Neural cell (in vitro differentiated cells): ENCODE measurements around the gene COG6. TPM values are rescaled to one million over a fixed set of nuclear protein-coding genes. Genes with fewer than 3 reads are reported as not detected.

Source experiments
- H2AFZ ChIP-seq: fragments of 200-600, 300-800 bp; sonication (generic), shearing (Covaris generic); 2 replicates; pipeline ENCODE4 v1.6.0; 2014; ENCODE audit warnings: low read depth, mild to moderate bottlenecking, antibody characterized with exemption, low read length, moderate library complexity
- H3F3A ChIP-seq: fragments of 200-600 bp; shearing (Covaris generic); 2 replicates; pipeline ENCODE4 v1.6.1; 2016; ENCODE audit warnings: mild to moderate bottlenecking, moderate library complexity, mixed read lengths, antibody characterized with exemption, low read length; ENCODE audit not compliant: insufficient read depth, poor library complexity, severe bottlenecking
- H3K27ac ChIP-seq: fragments of 200-600, 300-800 bp; sonication (generic), shearing (Covaris generic); 2 replicates; pipeline ENCODE4 v1.5.1; 2014; ENCODE audit warnings: mild to moderate bottlenecking, low read length, moderate library complexity
- H3K27me3 ChIP-seq: fragments of 300-800, 200-600 bp; sonication (generic), shearing (Covaris generic); 2 replicates; pipeline ENCODE4 v1.6.0; 2014; ENCODE audit warnings: mild to moderate bottlenecking, low read depth, low read length, moderate library complexity; ENCODE audit not compliant: insufficient read depth
- H3K36me3 ChIP-seq: fragments of 300-800, 200-600 bp; sonication (generic), shearing (Covaris generic); 2 replicates; pipeline ENCODE4 v1.5.1; 2014; ENCODE audit warnings: mild to moderate bottlenecking, antibody characterized with exemption, low read length, moderate library complexity; ENCODE audit not compliant: insufficient read depth
- H3K4me2 ChIP-seq: fragments of 300-800, 200-600 bp; sonication (generic), shearing (Covaris generic); 2 replicates; pipeline ENCODE4 v1.6.0; 2014; ENCODE audit warnings: mild to moderate bottlenecking, low read length
- H3K4me3 ChIP-seq: fragments of 300-800, 200-600 bp; sonication (generic), shearing (Covaris generic); 2 replicates; pipeline ENCODE4 v1.5.1; 2014; ENCODE audit warnings: mild to moderate bottlenecking, low read length, moderate library complexity
- H3K79me2 ChIP-seq: fragments of 200-600 bp; shearing (Covaris generic); replicated peaks from 2 replicates; pipeline ENCODE4 v1.6.0; 2014; ENCODE audit warnings: mild to moderate bottlenecking, low read length, moderate library complexity; ENCODE audit not compliant: insufficient read depth
- H3K9ac ChIP-seq: fragments of 300-800, 200-600 bp; sonication (generic), shearing (Covaris generic); 2 replicates; pipeline ENCODE4 v1.6.1; 2016; ENCODE audit warnings: mild to moderate bottlenecking, low read length, mixed read lengths
- H3K9me2 ChIP-seq: fragments of 200-600 bp; shearing (Covaris generic); 2 replicates; pipeline ENCODE4 v1.6.1; 2016; ENCODE audit warnings: mild to moderate bottlenecking, low read length, mixed read lengths; ENCODE audit not compliant: insufficient read depth
- H3K9me3 ChIP-seq: fragments of 200-600, 300-800 bp; sonication (generic), shearing (Covaris generic); 2 replicates; pipeline ENCODE4 v1.6.1; 2016; ENCODE audit warnings: mild to moderate bottlenecking, mixed run types, low read length, moderate library complexity, mixed read lengths
- H4K20me1 ChIP-seq: fragments of 200-600 bp; shearing (Covaris generic); 2 replicates; pipeline ENCODE4 v1.6.1; 2016; ENCODE audit warnings: mild to moderate bottlenecking, mixed run types; ENCODE audit not compliant: insufficient read depth
- CTCF ChIP-seq: fragments of 450-650 bp; IDR thresholded peaks from 2 replicates; pipeline ENCODE4 v1.5.1; 2014; ENCODE audit warnings: antibody characterized with exemption, mild to moderate bottlenecking, moderate library complexity; ENCODE audit not compliant: poor library complexity, severe bottlenecking
- EP300 ChIP-seq: fragments of 450-650 bp; conservative IDR thresholded peaks from 2 replicates; pipeline ENCODE4 v1.6.1; 2014; ENCODE audit warnings: antibody characterized with exemption, mild to moderate bottlenecking, moderate library complexity; ENCODE audit not compliant: poor library complexity, severe bottlenecking
- EZH2 ChIP-seq: fragments of 200-600, 300-800 bp; shearing (Covaris generic), sonication (generic); IDR thresholded peaks from 2 replicates; pipeline ENCODE4 v1.6.1; 2014; ENCODE audit warnings: antibody characterized with exemption, low read length, borderline replicate concordance, mild to moderate bottlenecking; ENCODE audit not compliant: insufficient read depth, poor library complexity, severe bottlenecking
- MXI1 ChIP-seq: fragments of 450-650 bp; conservative IDR thresholded peaks from 2 replicates; pipeline ENCODE4 v1.6.1; 2014; ENCODE audit warnings: antibody characterized with exemption, mild to moderate bottlenecking; ENCODE audit not compliant: poor library complexity, severe bottlenecking
- POLR2AphosphoS5 ChIP-seq: IDR thresholded peaks from 2 replicates; pipeline ENCODE4 v1.6.1; 2012
- RAD21 ChIP-seq: fragments of 450-650 bp; conservative IDR thresholded peaks from 2 replicates; pipeline ENCODE4 v1.6.1; 2014; ENCODE audit warnings: antibody characterized with exemption, mild to moderate bottlenecking, moderate library complexity
- REST ChIP-seq: IDR thresholded peaks from 2 replicates; pipeline ENCODE4 v1.6.1; 2012; ENCODE audit warnings: borderline replicate concordance
- SMC3 ChIP-seq: fragments of 450-650 bp; conservative IDR thresholded peaks from 2 replicates; pipeline ENCODE4 v1.6.1; 2014; ENCODE audit warnings: antibody characterized with exemption, mild to moderate bottlenecking, moderate library complexity; ENCODE audit not compliant: poor library complexity
- TAF1 ChIP-seq: IDR thresholded peaks from 2 replicates; pipeline ENCODE4 v1.6.1; 2012; ENCODE audit warnings: low read depth
- polyA plus RNA-seq: library from polyadenylated mRNA; depleted of rRNA; stranded (reverse); fragments of >200 nt; gene quantifications from 2 replicates; pipeline ENCODE4 v1.2.3, GENCODE V29; 2014

COG6 gene
- polyA plus RNA-seq, 1 donor from 2014 or later: 23.1 TPM

GRCh38 chr13:39616087-39616694 lies 39.3 kb upstream of the COG6 start:
- TF ChIP-seq RAD21 (peak; percentile 86), EZH2 (no peak), CTCF (peak; percentile 82), SMC3 (peak; percentile 92), EP300 (no peak)
- Histone ChIP-seq H3K9me2 (no peaks in the 10 kb centered on the region), H3K27me3 (no peaks in the 10 kb centered on the region), H3F3A (no peaks in the 10 kb centered on the region), H4K20me1 (no peaks in the 10 kb centered on the region), H3K36me3 (no peaks in the 10 kb centered on the region), H3K4me3 (no peak overlapping the region), H3K9me3 (no peaks in the 10 kb centered on the region), H3K9ac (no peak overlapping the region), H3K27ac (no peak overlapping the region), H3K4me2 (no peak overlapping the region), H2AFZ (no peak overlapping the region), H3K79me2 (no peaks in the 10 kb centered on the region)

- H3K36me3 ChIP-seq: no peaks in the 10 kb centered on the region
- TF ChIP-seq SMC3 (no peak), EZH2 (no peak), EP300 (no peak), TAF1 (no peak), RAD21 (no peak), POLR2AphosphoS5 (no peak), MXI1 (no peak), CTCF (no peak), REST (no peak)
- no peaks in the 10 kb centered on the region for H3F3A ChIP-seq
- no peaks in the 10 kb centered on the region for H3K9me3 ChIP-seq
- no peak overlapping the region for H3K27ac ChIP-seq
- no peak overlapping the region for H3K9ac ChIP-seq
- no peak overlapping the region for H3K4me3 ChIP-seq
- no peaks in the 10 kb centered on the region for H3K79me2 ChIP-seq
- no peaks in the 10 kb centered on the region for H4K20me1 ChIP-seq
- H3K9me2 ChIP-seq: no peaks in the 10 kb centered on the region
- H2AFZ ChIP-seq: no peak overlapping the region
- H3K4me2 ChIP-seq: no peak overlapping the region
- no peaks in the 10 kb centered on the region for H3K27me3 ChIP-seq
Measured at GRCh38 chr13:39618561-39618960, 36.9 kb upstream of the COG6 start.
